A673 (cell line): ENCODE results near the gene RGS17. TPM values are rescaled to one million over a fixed set of nuclear protein-coding genes. Genes with fewer than 3 reads are reported as not detected.

ENCODE experiments used
- BruUV-seq: library from RNA; stranded (reverse); fragments of 400-500 nt; replicated peaks from 2 replicates; lab custom pipeline; 2021; lab: Mats Ljungman, UMichigan
- CTCF ChIA-PET: fragments of 300-600 bp; sonication (Branson Sonifier 250); formaldehyde crosslinking; loops from one replicate; lab custom pipeline; 2022; ENCODE audit warnings: antibody characterized with exemption; lab: Charles Lee
- POLR2A ChIA-PET: fragments of 300-600 bp; sonication (Branson Sonifier 250); formaldehyde crosslinking; loops from one replicate; lab custom pipeline; 2022; ENCODE audit warnings: antibody characterized with exemption; ENCODE audit not compliant: low non-redundant PET; lab: Charles Lee
- DNase-seq: peaks from one replicate; pipeline ENCODE4 v3.0.0-alpha.2; 2015; ENCODE audit warnings: low spot score
- H3K27ac ChIP-seq: fragments of 200-600 bp; sonication (generic); 2 replicates; pipeline ENCODE4 v1.5.1; 2016; ENCODE audit warnings: mixed run types, low read depth, mild to moderate bottlenecking, mixed read lengths, antibody characterized with exemption, low read length; ENCODE audit not compliant: poor library complexity, severe bottlenecking
- H3K27me3 ChIP-seq: fragments of 200-600 bp; sonication (generic); replicated peaks from 2 replicates; pipeline ENCODE4 v1.6.1; 2017; ENCODE audit warnings: mixed run types, low read depth, mild to moderate bottlenecking, mixed read lengths, antibody characterized with exemption, low read length; ENCODE audit not compliant: insufficient read depth, poor library complexity
- H3K36me3 ChIP-seq: fragments of 200-600 bp; sonication (generic); 2 replicates; pipeline ENCODE4 v1.6.1; 2016; ENCODE audit warnings: mixed run types, mild to moderate bottlenecking, mixed read lengths, antibody characterized with exemption, low read length; ENCODE audit not compliant: insufficient read depth, poor library complexity, severe bottlenecking
- H3K4me1 ChIP-seq: fragments of 200-600 bp; sonication (generic); 2 replicates; pipeline ENCODE4 v1.6.1; 2017; ENCODE audit warnings: mixed run types, mild to moderate bottlenecking, mixed read lengths, antibody characterized with exemption, low read length; ENCODE audit not compliant: insufficient read depth, poor library complexity, severe bottlenecking
- H3K4me3 ChIP-seq: fragments of 200-600 bp; sonication (generic); 2 replicates; pipeline ENCODE4 v1.5.1; 2016; ENCODE audit warnings: low read depth, mixed run types, mild to moderate bottlenecking, mixed read lengths, low read length; ENCODE audit not compliant: poor library complexity, severe bottlenecking
- H3K9me3 ChIP-seq: fragments of 200-600 bp; sonication (generic); 2 replicates; pipeline ENCODE4 v1.6.1; 2016; ENCODE audit warnings: mixed run types, low read depth, mild to moderate bottlenecking, mixed read lengths, antibody characterized with exemption, low read length; ENCODE audit not compliant: poor library complexity, severe bottlenecking
- EZH2 ChIP-seq: fragments of 200-600 bp; sonication (generic); IDR thresholded peaks from 2 replicates; pipeline ENCODE4 v1.6.1; 2017; ENCODE audit warnings: borderline replicate concordance, low read depth, mild to moderate bottlenecking, mixed read lengths, antibody characterized with exemption, low read length; ENCODE audit not compliant: poor library complexity, severe bottlenecking
- intact Hi-C: fragments of 100-400 bp; cut with micrococcal nuclease; formaldehyde crosslinking; loops from one replicate; pipeline ENCODE4 v1.10.0; 2022; ENCODE audit not compliant: unreplicated experiment
- total RNA-seq: library from RNA; stranded (reverse); gene quantifications from 2 replicates; pipeline ENCODE4 v1.2.3, GENCODE V29; 2021
- TF ChIP-seq, protein P1 (sequence below): fragments of 300-800, 200-600 bp; sonication (generic); conservative IDR thresholded peaks from 2 replicates; pipeline ENCODE4 v1.5.1; 2017; ENCODE audit warnings: low read depth, mild to moderate bottlenecking, antibody characterized with exemption, low read length, moderate library complexity, mixed read lengths

Gene RGS17
- total RNA-seq, 1 experiment from 2014 or later: 2.4 TPM

DNA sequence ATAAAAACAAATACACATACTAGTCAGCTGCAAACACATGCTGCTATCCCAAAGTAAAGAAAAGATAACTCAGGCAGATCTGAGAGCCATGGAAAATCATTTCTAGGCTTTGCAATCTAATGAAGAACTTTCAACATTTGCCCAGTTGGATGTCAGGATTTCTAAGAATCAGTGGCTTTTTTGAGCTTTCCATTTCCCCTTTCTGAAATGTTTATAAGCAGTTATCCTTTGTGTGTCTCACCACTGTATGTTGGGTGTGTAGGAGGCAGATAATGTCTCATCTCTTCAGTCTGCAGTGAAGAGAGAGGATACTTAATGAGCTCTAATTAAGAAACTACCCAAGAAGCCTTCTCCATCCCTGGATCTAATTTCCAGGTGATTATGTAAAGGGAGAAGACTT is 43.6 kb downstream of the RGS17 start:
- Histone ChIP-seq H3K27ac (no peak overlapping the region), H3K4me1 (no peaks in the 10 kb centered on the region), H3K4me3 (no peak overlapping the region), H3K9me3 (no peaks in the 10 kb centered on the region), H3K36me3 (no peaks in the 10 kb centered on the region), H3K27me3 (no peaks in the 10 kb centered on the region)
- intact Hi-C loops: no loop called here
- ChIA-PET POLR2A (no interaction called here), CTCF (no interaction called here)
- DNase-seq: no peak
- BruUV-seq: no TSS peak
- TF ChIP-seq, protein P1, sequence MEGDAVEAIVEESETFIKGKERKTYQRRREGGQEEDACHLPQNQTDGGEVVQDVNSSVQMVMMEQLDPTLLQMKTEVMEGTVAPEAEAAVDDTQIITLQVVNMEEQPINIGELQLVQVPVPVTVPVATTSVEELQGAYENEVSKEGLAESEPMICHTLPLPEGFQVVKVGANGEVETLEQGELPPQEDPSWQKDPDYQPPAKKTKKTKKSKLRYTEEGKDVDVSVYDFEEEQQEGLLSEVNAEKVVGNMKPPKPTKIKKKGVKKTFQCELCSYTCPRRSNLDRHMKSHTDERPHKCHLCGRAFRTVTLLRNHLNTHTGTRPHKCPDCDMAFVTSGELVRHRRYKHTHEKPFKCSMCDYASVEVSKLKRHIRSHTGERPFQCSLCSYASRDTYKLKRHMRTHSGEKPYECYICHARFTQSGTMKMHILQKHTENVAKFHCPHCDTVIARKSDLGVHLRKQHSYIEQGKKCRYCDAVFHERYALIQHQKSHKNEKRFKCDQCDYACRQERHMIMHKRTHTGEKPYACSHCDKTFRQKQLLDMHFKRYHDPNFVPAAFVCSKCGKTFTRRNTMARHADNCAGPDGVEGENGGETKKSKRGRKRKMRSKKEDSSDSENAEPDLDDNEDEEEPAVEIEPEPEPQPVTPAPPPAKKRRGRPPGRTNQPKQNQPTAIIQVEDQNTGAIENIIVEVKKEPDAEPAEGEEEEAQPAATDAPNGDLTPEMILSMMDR: no peak
- no peak for TF ChIP-seq EZH2

DNA sequence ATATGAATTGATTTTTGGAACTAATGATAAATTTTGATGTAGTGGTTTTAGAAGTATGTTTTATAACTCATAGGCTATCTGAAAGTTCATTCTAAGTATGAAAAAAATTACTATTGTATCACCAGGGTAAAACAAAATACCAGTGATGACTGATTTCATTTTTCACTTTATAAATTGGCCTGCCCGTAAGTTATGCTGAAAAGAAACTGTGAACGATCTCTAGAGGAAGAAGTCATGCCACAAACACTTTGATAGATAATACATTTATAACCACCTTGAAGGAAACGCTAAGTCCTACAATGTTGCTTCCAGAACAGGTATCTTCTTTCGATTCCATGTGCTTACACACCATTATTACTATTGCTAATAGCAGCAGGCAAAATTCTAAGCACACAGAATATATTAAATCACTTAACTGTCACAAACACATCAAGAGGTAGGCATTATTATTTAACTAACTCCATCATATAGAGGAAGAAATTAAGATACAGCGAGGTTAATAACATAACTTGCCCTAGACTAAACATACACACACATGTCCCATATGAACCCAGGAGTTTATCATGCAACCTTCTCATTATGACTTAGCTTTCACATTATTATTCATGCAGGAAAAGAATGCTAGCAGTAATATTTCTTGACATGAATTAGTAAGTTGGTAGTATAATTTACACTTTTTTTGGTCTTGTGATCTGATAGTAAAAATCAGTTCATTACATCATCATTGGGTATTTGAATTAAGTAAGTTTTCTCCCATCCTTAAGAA is 44.7 kb downstream of the RGS17 start:
- no TSS peak for BruUV-seq
- TF ChIP-seq, protein P1: no peak
- no peak for TF ChIP-seq EZH2
- Histone ChIP-seq H3K27ac (no peak overlapping the region), H3K27me3 (no peaks in the 10 kb centered on the region), H3K4me1 (no peaks in the 10 kb centered on the region), H3K36me3 (no peaks in the 10 kb centered on the region), H3K4me3 (no peak overlapping the region), H3K9me3 (no peaks in the 10 kb centered on the region)
- CTCF ChIA-PET: no interaction called here
- no peak for DNase-seq
- intact Hi-C loops: no loop called here
- POLR2A ChIA-PET: no interaction called here

DNA sequence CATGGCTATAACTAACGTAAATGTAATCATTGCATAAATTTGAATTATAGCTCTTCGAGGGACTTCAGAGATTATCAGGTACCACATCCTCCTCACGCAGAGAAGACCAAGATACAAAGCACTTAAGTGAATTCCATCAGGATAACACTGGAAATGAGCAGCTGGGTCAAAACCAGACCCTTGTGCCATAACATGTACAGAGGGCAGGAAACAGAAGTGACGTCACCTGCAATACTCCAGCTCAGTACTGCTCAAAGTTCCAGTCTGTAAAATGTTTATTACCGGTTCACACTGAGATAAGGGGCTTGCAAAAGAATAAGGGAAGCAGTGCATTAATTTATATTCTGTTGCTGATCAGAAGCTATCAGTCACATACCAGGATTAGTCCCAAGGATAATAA is 45.8 kb downstream of the RGS17 start:
- TF ChIP-seq EZH2: no peak
- TF ChIP-seq, protein P1: no peak
- Histone ChIP-seq H3K4me1 (no peaks in the 10 kb centered on the region), H3K27ac (no peak overlapping the region), H3K27me3 (no peaks in the 10 kb centered on the region), H3K9me3 (no peaks in the 10 kb centered on the region), H3K4me3 (no peak overlapping the region), H3K36me3 (no peaks in the 10 kb centered on the region)
- BruUV-seq: no TSS peak
- ChIA-PET POLR2A (no interaction called here), CTCF (no interaction called here)
- DNase-seq: no peak
- intact Hi-C loops: no loop called here
